Cardiac septum (tissue), 1 donor: ENCODE results near the gene CLEC10A. TPM values are rescaled to one million over a fixed set of nuclear protein-coding genes. Genes with fewer than 3 reads are reported as not detected.

Experiments
- DNase-seq: peaks from one replicate; pipeline ENCODE4 v3.0.0-alpha.2; 2020; ENCODE audit warnings: low spot score
- intact Hi-C: fragments of 100-400 bp; cut with DNase I; formaldehyde crosslinking; loops from one replicate; pipeline ENCODE4 v1.14.0; 2022
- total RNA-seq: library from RNA; stranded (reverse); fragmentation: NEBNext Ultra II Directional; extraction: Animal tissue kit (Norgen Biotek cat#: 25700); gene quantifications from one replicate; pipeline ENCODE4 v1.2.1, GENCODE V29; 2021
- donor health status: DM: no; HTN: no; CAD: no.

CLEC10A gene
- total RNA-seq, 1 donor from 2014 or later = 3.0 TPM

DNA sequence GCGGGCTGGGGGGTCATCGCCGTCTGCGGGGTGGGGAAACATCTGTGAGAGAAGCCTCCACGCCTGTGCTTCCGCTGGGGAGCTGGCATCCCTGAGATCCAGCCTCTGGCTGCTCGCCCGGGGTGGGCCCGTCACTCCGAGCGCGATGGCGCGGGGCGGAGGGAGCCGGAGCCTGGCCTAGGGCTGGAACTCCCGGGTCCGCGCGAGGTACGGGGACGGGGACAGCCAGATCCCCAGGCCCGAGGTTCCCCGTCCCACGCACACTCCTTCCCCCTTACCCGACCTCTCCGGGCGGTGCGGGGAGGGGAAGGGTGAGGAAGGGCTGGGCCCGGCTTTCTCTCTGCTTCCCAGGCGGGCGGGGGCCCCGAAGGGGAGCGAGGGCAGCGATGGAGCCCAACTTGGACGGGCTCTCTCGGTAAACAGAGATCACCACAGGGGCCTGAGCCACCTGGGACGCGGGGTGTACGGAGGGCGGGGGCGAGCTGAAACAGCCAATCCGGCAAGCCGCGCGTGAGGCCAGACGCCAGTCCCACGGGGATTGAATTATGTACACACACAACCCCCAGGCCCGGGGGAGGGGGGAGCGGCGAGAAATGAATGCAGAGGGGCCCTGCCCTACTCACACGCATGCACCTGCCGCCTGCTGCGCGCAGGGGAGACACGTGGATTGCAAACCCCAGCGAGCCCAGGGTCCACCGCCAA, 36.4 kb downstream of the CLEC10A start, which contains the start of gene SLC16A11:
Gene SLC16A11 (minus strand): TSS at position 596 of the 702 bp plus-strand sequence. CDS start 579 bp downstream, at position 17.
- no peak for DNase-seq
- intact Hi-C loops = no loop called here

DNA sequence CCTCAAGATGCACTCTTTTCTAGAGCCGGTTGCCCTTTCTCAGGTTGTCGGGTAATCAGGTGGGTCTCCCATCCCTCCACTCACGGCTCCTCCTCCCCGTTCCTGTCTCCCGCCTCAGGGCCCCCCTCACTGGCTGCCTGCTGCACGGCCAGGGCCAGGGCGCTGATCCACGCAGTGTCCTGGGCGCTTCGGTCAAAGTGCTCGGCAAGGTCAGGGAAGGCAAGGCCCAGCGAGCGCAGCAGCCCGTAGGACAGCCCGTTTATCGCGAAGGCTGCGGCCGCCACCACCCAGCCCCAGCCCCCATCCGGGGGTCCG, 36.9 kb downstream of the CLEC10A start:
- DNase-seq = no peak
- intact Hi-C loops = no loop called here

DNA sequence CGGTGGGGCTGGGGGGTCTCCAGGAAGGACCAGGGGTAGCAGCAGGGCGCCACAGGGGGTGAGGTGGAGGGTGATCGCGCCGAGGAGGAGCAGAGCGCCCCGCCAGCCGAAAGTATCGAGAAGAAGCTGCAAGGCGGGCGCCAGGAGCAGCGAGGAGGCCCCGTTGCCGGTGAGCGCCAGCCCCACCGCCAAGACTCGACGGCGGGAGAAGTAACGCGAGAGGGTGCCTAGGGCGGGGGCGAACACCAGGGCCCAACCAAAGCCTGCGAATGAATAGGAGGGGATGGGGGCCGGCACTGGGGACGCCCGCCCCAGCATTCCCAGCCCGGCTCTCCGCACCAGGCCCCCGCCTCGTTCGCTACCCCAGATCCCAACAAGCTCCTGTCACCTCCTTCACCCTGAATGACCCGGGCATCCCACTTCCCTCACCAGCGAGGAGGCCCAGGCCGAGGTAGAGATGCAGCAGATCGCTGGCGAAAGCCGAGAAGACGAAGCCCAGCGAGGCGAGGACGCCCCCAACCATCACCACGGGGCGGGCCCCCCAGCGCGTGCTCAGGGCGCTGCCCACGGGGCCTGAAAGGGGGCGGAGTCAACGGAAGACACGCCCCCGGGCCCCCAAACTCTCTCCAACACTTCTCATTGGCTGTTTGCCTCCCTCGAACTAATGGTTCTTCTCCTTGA, 37.4 kb downstream of the CLEC10A start:
- intact Hi-C loops = no loop called here

DNA sequence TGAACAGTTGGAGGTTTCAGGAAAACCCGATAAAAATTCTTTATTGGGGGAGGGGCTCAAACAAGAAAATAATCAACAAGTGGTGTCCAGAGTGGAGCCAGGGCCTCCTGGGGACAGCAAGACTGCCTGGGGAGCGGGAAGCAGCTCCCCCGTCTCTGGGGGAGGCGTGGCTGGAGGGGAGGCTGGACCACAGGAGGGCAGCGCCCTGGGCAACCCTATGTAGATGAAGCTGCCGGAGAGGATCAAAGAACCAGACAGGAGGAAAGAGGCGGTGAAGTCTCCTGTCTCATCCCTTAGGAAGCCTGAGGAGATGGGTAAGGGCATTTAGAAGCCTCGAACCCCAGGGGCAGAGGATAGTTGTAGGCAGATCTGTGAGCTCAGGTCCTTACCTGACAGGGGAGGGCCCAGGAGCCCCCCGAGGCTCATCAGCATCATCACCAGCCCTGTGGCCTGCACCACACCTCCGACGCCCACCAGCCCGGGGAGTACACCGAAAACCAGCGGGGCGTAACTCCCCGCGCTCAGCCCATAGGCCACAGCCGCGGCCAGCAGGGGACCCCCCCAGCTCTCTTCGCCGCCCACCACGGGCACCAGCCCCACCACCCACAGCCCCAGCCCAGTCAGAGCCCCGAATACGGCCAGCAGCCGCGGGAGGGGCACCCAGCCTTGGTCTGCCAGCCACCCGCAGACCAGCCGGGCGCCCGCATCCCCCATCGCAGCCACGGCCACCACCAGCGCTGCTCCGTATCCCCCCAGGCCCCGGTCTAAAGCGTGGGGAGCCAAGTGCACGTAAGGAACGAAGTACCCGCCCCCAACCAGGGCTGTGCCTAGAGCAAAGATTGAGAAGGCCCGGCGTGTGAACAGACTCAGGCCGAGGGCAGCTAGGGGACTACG, 38.2 kb downstream of the CLEC10A start:
- intact Hi-C loops = no loop called here
- no peak for DNase-seq

More for the DNA sequence above, 37.4 kb downstream of the CLEC10A start:
- DNase-seq = no peak

DNA sequence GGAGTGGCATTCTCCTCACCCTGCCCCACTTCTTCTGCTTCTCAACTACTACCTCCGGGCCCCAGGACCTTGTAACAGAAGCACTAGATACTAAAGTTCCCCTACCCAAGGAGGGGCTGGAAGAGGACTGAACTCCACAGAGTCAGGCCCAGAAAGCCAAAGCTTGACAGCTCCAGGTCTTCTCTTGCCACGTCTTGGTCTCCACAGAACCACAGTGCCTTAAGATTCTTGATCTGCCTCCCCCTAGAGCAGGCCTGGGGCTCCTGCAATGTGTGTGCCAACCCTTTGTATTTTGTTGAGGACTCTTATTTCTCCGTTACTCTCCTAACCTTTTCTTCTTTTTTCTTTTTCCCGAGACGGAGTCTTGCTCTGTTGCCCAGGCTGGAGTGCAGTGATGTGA, 40.2 kb downstream of the CLEC10A start:
- intact Hi-C loops = no loop called here

DNA sequence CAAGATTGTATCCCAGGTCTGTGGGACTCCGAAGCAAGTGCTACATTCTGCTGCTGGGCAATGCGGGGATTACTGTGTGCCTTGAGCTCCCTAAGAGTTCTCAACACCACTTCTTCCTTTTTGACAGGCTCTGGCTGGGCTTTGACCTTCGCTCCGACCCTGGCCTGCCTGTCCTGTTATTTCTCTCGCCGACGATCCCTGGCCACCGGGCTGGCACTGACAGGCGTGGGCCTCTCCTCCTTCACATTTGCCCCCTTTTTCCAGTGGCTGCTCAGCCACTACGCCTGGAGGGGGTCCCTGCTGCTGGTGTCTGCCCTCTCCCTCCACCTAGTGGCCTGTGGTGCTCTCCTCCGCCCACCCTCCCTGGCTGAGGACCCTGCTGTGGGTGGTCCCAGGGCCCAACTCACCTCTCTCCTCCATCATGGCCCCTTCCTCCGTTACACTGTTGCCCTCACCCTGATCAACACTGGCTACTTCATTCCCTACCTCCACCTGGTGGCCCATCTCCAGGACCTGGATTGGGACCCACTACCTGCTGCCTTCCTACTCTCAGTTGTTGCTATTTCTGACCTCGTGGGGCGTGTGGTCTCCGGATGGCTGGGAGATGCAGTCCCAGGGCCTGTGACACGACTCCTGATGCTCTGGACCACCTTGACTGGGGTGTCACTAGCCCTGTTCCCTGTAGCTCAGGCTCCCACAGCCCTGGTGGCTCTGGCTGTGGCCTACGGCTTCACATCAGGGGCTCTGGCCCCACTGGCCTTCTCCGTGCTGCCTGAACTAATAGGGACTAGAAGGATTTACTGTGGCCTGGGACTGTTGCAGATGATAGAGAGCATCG, 41.8 kb downstream of the CLEC10A start:
- intact Hi-C loops = no loop called here
- DNase-seq = no peak

More for the DNA sequence above, 40.2 kb downstream of the CLEC10A start:
- no peak for DNase-seq

DNA sequence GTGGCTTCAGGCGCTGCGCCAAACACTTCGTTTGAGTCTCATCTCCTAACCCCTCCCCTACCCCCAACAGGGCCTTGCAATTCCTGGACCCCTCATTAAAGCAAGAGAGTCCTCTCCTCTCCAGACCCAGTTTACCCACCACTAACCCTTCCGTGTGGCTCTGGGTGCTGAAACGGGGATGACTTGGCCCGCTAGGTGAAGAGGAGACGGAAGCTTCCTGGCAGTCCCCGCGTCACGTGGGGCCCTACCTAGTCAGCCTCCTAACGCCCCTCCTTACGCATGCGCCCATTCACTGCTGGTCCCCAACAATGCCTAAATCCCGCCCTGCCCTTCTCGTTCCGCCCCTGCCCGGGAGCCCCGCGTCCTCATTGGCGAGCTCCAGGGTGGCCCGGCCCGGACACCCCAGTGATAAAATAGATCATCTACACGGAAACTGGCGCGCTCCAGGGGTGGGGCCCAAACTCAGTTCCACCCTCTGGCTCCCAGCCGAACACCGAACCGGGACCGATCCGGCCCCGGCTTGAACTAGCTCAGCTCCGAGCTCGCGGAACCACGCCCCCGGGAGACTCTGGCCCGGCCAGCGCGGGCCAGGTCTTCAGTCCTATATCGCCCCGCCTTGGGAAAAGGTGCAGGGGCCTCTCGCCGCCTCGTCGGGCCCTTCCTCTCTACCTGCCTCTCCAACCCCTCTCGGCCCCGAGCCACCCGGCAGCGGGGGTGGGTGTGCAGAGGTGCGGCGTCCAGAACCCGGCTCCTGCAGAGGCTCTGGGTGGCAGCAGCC, 44.3 kb downstream of the CLEC10A start, which contains the start of gene SLC16A13:
Gene SLC16A13 (plus strand): TSS at position 425 of the 778 bp plus-strand sequence. CDS start 368 bp downstream, outside the sequence.
- intact Hi-C loops = no loop called here
- peak; percentile 98 for DNase-seq

DNA sequence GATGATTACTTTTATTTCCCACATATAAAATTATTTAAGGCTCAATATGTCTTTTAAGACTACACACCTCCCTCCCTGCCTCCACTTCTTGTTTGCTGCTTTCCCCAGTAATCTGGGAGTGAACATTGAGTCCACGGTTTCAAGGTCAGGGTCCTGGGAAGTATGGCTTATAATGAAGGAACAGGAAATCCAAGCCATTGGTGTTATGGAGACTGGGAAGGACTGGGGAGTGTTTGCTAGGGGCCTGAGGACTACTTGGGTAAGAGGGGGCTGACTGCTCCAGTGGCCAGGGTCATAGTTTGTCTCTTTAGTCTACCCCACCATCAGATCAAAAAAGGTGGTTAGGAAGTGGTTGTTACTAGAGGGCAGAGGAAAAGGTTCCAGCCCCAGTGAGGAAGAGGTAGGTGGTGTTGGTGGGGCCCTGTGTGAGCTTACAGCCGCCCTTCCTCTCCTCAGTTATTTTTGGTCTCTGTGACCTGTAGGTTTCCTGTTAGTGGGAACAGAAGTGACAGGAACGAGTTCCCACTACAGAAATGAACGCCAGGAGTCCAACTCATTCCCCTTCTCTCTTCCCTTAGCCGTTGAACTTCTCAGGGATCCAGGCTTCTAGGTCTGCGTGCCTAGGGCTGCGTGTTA, 45.0 kb downstream of the CLEC10A start:
- no peak for DNase-seq
- intact Hi-C loops = no loop called here

DNA sequence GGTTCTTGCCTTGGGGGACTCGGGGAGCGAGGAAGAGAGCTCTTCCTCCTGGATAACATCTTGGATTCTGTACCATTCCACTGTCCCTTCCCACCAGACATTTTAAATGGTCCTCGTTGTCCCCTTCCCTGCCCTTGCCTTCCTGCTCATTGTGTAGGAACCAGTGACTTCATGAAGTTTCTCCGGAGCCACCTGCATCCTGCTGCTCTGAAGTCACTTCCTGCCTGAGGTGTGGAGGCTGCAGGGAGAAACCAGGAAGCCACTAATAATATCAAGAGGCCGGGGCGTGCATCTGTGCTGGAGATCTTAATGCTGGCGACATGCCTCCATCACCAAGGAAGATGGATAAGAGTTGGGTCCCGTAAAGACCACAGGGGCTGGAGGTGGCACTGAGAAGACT, 50.4 kb downstream of the CLEC10A start:
- intact Hi-C loops = no loop called here

DNA sequence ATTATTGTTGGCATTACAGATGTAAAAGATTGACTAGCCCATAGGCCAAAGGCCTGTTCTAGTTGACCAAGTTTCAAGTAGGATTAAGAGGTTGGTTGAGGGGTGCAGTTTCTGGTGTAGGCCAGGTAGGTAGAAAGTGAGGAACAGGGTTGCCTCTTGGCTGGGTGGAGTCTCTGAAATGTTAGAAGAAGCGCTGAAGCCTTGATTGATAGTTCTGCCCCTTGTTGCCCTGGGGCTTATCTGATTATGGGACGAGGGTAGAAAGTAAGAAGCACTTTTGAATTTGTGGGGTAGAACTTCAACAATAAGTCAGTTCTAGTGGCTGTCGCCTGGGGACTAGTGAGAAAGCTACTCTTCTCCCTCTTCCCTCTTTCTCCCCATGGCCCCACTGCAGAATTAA, 51.0 kb downstream of the CLEC10A start:
- intact Hi-C loops = no loop called here
- DNase-seq = no peak

More for the DNA sequence above, 50.4 kb downstream of the CLEC10A start:
- DNase-seq = no peak

DNA sequence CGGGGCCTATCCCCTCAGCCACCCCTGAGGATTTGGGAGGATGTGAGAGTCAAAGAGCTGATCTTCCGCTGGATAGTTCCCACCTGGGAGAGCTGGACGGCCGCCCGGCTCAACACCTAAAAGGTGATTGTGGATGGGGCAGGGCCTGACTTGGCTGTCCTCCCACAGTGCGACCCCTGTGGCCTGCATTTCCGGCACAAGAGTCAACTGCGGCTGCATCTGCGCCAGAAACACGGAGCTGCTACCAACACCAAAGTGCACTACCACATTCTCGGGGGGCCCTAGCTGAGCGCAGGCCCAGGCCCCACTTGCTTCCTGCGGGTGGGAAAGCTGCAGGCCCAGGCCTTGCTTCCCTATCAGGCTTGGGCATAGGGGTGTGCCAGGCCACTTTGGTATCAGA, 52.7 kb downstream of the CLEC10A start:
- intact Hi-C loops = no loop called here
- DNase-seq = no peak

DNA sequence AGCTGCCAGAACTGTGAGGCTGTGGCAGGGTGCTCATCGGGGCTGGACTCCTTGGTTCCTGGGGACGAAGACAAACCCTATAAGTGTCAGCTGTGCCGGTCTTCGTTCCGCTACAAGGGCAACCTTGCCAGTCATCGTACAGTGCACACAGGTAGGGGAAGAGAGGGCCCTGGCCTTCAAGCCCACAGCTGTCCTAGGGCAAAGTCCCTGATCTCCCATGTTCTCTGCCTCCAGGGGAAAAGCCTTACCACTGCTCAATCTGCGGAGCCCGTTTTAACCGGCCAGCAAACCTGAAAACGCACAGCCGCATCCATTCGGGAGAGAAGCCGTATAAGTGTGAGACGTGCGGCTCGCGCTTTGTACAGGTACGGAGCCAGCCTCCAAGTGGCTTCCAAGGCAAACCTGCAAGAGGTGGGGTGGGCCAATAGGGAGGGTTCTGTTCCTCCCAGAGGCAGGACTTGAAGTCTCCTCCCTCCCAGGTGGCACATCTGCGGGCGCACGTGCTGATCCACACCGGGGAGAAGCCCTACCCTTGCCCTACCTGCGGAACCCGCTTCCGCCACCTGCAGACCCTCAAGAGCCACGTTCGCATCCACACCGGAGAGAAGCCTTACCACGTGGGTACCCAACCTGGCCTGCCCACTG, 53.5 kb downstream of the CLEC10A start:
- intact Hi-C loops = no loop called here

DNA sequence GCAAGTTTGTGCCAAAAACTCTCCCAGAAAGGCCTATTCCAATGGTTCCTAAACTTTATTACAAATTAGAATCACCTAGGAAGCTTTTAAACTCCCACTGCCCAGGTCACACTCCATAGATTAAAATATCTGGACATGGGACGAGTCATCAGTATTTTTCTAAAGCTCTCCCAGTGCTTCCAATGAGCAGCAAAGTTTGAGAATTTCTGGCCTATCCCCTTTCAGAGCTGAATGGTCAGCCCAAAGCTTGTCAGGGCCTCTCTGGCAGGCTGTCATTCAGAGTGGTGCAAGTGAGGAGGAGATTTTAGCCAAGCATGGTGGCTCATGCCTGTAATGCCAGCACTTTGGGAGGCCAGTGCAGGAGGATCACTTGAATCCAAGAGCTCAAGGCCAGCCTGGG, 54.8 kb downstream of the CLEC10A start:
- no peak for DNase-seq
- intact Hi-C loops = no loop called here

More for the DNA sequence above, 53.5 kb downstream of the CLEC10A start:
- DNase-seq = no peak

Other genes with a start within 250 kb of the CLEC10A start
- not detected for gene TEKT1, start 248.5 kb downstream of the CLEC10A start, total RNA-seq
- not detected for gene ALOX12, start 84.2 kb downstream of the CLEC10A start, total RNA-seq
- 171 TPM for gene RNASEK, start 67.6 kb downstream of the CLEC10A start, total RNA-seq
- gene BCL6B, start 57.2 kb downstream of the CLEC10A start, total RNA-seq = 8.8 TPM
- gene SLC16A13, start 44.2 kb downstream of the CLEC10A start, total RNA-seq = 0.48 TPM
- gene SLC16A11, start 36.2 kb downstream of the CLEC10A start, total RNA-seq = 1.1 TPM
- 0.24 TPM for gene ASGR2, start 34.6 kb upstream of the CLEC10A start, total RNA-seq
- gene ASGR1, start 99.1 kb upstream of the CLEC10A start, total RNA-seq = 0.54 TPM
- gene DLG4, start 139.6 kb upstream of the CLEC10A start, total RNA-seq = 16.0 TPM
- gene ACADVL, start 139.7 kb upstream of the CLEC10A start, total RNA-seq = 966 TPM
- gene DVL2, start 154.3 kb upstream of the CLEC10A start, total RNA-seq = 22.5 TPM
- gene PHF23, start 159.2 kb upstream of the CLEC10A start, total RNA-seq = 20.5 TPM
- 449 TPM for gene GABARAP, start 162.2 kb upstream of the CLEC10A start, total RNA-seq
- gene CTDNEP1, start 171.5 kb upstream of the CLEC10A start, total RNA-seq = 111 TPM
- gene ELP5, start 172.0 kb upstream of the CLEC10A start, total RNA-seq = 57.5 TPM
- 0.75 TPM for gene CLDN7, start 182.2 kb upstream of the CLEC10A start, total RNA-seq
- gene SLC2A4, start 201.5 kb upstream of the CLEC10A start, total RNA-seq = 73.5 TPM
- gene YBX2, start 214.4 kb upstream of the CLEC10A start, total RNA-seq = 1.2 TPM
- gene EIF5A, start 227.4 kb upstream of the CLEC10A start, total RNA-seq = 263 TPM
- 49.0 TPM for gene GPS2, start 235.1 kb upstream of the CLEC10A start, total RNA-seq
- 29.9 TPM for gene NEURL4, start 249.1 kb upstream of the CLEC10A start, total RNA-seq